ENCODE data around the gene DEPDC7. TPM values are rescaled to one million over a fixed set of nuclear protein-coding genes. Genes with fewer than 3 reads are reported as not detected.

The DEPDC7 gene
- total and polyA plus RNA-seq, 2 of the 13 experiments (the other 11 are each of a cell fraction or from before 2014, with no cell fraction given): 17.3 to 33.3 TPM

DNA sequence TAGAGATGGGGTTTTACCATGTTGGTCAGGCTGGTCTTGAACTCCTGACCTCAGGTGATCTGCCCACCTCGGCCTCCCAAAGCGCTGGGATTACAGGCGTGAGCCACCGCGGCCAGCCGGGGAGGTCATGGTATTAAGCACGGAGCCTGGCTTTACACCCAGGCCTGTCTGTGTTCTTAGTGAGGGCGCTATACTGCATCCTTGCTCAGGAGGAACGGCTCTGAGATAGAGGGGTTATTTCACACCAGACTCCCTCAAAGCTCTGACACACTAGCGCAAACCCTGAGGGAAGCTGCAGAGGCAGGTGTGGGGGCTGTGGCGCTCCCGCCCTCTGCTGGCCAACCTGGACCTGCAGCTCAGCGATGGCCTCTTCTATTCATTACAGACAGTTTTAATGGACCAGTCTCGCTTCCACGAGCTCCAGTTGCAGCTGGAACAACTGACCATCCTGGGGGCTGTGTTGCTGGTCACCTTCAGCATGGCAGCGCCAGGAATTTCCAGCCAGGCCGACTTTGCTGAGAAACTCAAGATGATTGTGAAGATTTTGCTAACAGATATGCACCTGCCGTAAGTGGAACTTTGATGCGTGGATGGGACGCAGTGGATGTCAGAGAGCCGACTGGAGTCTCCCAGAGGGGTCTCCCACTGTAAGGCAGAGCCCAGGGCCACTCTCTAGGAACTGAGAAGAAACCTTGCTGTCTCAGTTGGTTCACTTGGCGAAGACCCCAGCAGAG is 49.9 kb downstream of the DEPDC7 start (continued):
- TF ChIP-seq, protein P1, sequence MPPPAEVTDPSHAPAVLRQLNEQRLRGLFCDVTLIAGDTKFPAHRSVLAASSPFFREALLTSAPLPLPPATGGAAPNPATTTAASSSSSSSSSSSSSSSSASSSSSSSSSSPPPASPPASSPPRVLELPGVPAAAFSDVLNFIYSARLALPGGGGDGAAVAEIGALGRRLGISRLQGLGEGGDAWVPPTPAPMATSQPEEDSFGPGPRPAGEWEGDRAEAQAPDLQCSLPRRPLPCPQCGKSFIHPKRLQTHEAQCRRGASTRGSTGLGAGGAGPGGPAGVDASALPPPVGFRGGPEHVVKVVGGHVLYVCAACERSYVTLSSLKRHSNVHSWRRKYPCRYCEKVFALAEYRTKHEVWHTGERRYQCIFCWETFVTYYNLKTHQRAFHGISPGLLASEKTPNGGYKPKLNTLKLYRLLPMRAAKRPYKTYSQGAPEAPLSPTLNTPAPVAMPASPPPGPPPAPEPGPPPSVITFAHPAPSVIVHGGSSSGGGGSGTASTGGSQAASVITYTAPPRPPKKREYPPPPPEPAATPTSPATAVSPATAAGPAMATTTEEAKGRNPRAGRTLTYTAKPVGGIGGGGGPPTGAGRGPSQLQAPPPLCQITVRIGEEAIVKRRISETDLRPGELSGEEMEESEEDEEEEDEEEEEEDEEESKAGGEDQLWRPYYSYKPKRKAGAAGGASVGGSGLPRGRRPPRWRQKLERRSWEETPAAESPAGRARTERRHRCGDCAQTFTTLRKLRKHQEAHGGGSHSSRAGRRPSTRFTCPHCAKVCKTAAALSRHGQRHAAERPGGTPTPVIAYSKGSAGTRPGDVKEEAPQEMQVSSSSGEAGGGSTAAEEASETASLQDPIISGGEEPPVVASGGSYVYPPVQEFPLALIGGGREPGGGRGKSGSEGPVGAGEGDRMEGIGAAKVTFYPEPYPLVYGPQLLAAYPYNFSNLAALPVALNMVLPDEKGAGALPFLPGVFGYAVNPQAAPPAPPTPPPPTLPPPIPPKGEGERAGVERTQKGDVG (CRISPR knock-in tag; IDR thresholded peaks at IDR 0.05; ENCODE audit: borderline replicate concordance): peak; percentile 69; the same call in 1 of the 2 replicates
- TF ChIP-seq FOXO1 (CRISPR knock-in tag; IDR thresholded peaks at IDR 0.05): 0 out of 2 replicates have a peak, but pooled peaks have one; percentile 40
- TF ChIP-seq ZNF768 (CRISPR knock-in tag; IDR thresholded peaks at IDR 0.05): peak; percentile 55; the same call in 1 of the 2 replicates
- peak; percentile 98 for TF ChIP-seq STAG1 (CRISPR knock-in tag; IDR thresholded peaks at IDR 0.05)
- TF ChIP-seq ZFY (CRISPR knock-in tag; IDR thresholded peaks at IDR 0.05): peak; percentile 33; the same call in 1 of the 2 replicates
- TF ChIP-seq MIXL1 (CRISPR knock-in tag; IDR thresholded peaks at IDR 0.05): peak; percentile 60; the same call in 1 of the 2 replicates
- TF ChIP-seq, protein P2, sequence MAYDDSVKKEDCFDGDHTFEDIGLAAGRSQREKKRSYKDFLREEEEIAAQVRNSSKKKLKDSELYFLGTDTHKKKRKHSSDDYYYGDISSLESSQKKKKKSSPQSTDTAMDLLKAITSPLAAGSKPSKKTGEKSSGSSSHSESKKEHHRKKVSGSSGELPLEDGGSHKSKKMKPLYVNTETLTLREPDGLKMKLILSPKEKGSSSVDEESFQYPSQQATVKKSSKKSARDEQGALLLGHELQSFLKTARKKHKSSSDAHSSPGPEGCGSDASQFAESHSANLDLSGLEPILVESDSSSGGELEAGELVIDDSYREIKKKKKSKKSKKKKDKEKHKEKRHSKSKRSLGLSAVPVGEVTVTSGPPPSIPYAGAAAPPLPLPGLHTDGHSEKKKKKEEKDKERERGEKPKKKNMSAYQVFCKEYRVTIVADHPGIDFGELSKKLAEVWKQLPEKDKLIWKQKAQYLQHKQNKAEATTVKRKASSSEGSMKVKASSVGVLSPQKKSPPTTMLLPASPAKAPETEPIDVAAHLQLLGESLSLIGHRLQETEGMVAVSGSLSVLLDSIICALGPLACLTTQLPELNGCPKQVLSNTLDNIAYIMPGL (CRISPR knock-in tag; IDR thresholded peaks at IDR 0.05; ENCODE audit: borderline replicate concordance in 1 of 2, low read depth in 1 of 2): peak in 1 of 2 experiments; percentile 28; a peak in 1 of 4 replicates
- peak; percentile 62; the same call in 1 of the 2 replicates for TF ChIP-seq HOXA3 (CRISPR knock-in tag; IDR thresholded peaks at IDR 0.05)
- 0 out of 2 replicates have a peak, but pooled peaks have one; percentile 44 for TF ChIP-seq ZNF572 (CRISPR knock-in tag; IDR thresholded peaks at IDR 0.05)
- 0 out of 2 replicates have a peak, but pooled peaks have one; percentile 12 for TF ChIP-seq FOSL2 (CRISPR knock-in tag; IDR thresholded peaks at IDR 0.05)
- TF ChIP-seq KDM3A (CRISPR knock-in tag; IDR thresholded peaks at IDR 0.05; ENCODE audit: low read depth): 0 out of 2 replicates have a peak, but pooled peaks have one; percentile 33
- TF ChIP-seq ZNF431 (CRISPR knock-in tag; IDR thresholded peaks at IDR 0.05; ENCODE audit: borderline replicate concordance, low read depth): no peak
- TF ChIP-seq, protein P3, sequence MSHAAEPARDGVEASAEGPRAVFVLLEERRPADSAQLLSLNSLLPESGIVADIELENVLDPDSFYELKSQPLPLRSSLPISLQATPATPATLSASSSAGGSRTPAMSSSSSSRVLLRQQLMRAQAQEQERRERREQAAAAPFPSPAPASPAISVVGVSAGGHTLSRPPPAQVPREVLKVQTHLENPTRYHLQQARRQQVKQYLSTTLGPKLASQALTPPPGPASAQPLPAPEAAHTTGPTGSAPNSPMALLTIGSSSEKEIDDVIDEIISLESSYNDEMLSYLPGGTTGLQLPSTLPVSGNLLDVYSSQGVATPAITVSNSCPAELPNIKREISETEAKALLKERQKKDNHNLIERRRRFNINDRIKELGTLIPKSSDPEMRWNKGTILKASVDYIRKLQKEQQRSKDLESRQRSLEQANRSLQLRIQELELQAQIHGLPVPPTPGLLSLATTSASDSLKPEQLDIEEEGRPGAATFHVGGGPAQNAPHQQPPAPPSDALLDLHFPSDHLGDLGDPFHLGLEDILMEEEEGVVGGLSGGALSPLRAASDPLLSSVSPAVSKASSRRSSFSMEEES (CRISPR knock-in tag; IDR thresholded peaks at IDR 0.05): no peak
- TF ChIP-seq, protein P4, sequence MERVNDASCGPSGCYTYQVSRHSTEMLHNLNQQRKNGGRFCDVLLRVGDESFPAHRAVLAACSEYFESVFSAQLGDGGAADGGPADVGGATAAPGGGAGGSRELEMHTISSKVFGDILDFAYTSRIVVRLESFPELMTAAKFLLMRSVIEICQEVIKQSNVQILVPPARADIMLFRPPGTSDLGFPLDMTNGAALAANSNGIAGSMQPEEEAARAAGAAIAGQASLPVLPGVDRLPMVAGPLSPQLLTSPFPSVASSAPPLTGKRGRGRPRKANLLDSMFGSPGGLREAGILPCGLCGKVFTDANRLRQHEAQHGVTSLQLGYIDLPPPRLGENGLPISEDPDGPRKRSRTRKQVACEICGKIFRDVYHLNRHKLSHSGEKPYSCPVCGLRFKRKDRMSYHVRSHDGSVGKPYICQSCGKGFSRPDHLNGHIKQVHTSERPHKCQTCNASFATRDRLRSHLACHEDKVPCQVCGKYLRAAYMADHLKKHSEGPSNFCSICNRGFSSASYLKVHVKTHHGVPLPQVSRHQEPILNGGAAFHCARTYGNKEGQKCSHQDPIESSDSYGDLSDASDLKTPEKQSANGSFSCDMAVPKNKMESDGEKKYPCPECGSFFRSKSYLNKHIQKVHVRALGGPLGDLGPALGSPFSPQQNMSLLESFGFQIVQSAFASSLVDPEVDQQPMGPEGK (CRISPR knock-in tag; IDR thresholded peaks at IDR 0.05): peak; percentile 49; the same call in 1 of the 2 replicates
- TF ChIP-seq SMAD3 (CRISPR knock-in tag; IDR thresholded peaks at IDR 0.05): peak; percentile 49; the same call in 1 of the 2 replicates
- 0 out of 2 replicates have a peak, but pooled peaks have one; percentile 15 for TF ChIP-seq HDAC2 (CRISPR knock-in tag; IDR thresholded peaks at IDR 0.05)
- TF ChIP-seq, protein P5, sequence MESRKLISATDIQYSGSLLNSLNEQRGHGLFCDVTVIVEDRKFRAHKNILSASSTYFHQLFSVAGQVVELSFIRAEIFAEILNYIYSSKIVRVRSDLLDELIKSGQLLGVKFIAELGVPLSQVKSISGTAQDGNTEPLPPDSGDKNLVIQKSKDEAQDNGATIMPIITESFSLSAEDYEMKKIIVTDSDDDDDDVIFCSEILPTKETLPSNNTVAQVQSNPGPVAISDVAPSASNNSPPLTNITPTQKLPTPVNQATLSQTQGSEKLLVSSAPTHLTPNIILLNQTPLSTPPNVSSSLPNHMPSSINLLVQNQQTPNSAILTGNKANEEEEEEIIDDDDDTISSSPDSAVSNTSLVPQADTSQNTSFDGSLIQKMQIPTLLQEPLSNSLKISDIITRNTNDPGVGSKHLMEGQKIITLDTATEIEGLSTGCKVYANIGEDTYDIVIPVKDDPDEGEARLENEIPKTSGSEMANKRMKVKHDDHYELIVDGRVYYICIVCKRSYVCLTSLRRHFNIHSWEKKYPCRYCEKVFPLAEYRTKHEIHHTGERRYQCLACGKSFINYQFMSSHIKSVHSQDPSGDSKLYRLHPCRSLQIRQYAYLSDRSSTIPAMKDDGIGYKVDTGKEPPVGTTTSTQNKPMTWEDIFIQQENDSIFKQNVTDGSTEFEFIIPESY (CRISPR knock-in tag; IDR thresholded peaks at IDR 0.05): peak; percentile 92
- TF ChIP-seq ZBTB20 (CRISPR knock-in tag; IDR thresholded peaks at IDR 0.05; ENCODE audit: borderline replicate concordance, low read depth): 0 out of 2 replicates have a peak, but pooled peaks have one; percentile 54
